Endothelial cell (in vitro differentiated cells): ENCODE data around the gene PIEZO1. TPM values are rescaled to one million over a fixed set of nuclear protein-coding genes. Genes with fewer than 3 reads are reported as not detected.
A peak's percentile ranks its signal among the peaks of the same experiment; 100 is the strongest.

Experiments used
- DNase-seq: peaks from one replicate; pipeline ENCODE4 v3.0.0; 2021; ENCODE audit warnings: low spot score
- H3K27ac Mint-ChIP-seq: one replicate; pipeline ENCODE4 v1.8.0; 2021; ENCODE audit warnings: mixed read lengths, inconsistent platforms; ENCODE audit not compliant: unreplicated experiment
- H3K27me3 Mint-ChIP-seq: one replicate; pipeline ENCODE4 v1.8.0; 2021; ENCODE audit warnings: mild to moderate bottlenecking, moderate library complexity, mixed read lengths, inconsistent platforms; ENCODE audit not compliant: unreplicated experiment
- H3K36me3 Mint-ChIP-seq: one replicate; pipeline ENCODE4 v1.8.0; 2021; ENCODE audit warnings: mild to moderate bottlenecking, low read depth, mixed read lengths, inconsistent platforms; ENCODE audit not compliant: unreplicated experiment
- H3K4me1 Mint-ChIP-seq: one replicate; pipeline ENCODE4 v1.8.0; 2021; ENCODE audit warnings: mild to moderate bottlenecking, mixed read lengths, inconsistent platforms; ENCODE audit not compliant: unreplicated experiment
- H3K4me3 Mint-ChIP-seq: one replicate; pipeline ENCODE4 v1.8.0; 2021; ENCODE audit warnings: mild to moderate bottlenecking, mixed read lengths, inconsistent platforms; ENCODE audit not compliant: unreplicated experiment
- H3K9me3 Mint-ChIP-seq: one replicate; pipeline ENCODE4 v1.8.0; 2021; ENCODE audit warnings: mixed read lengths, inconsistent platforms; ENCODE audit not compliant: unreplicated experiment
- total RNA-seq: library from RNA; stranded (reverse); fragmentation: NEBNext Ultra II Directional; extraction: Animal tissue kit (Norgen Biotek cat#: 25700); gene quantifications from one replicate; pipeline ENCODE4 v1.2.1, GENCODE V29; 2021; ENCODE audit not compliant: unreplicated experiment
- TF ChIP-seq, protein P1 (sequence below): fragments of 200-600 bp; sonication (generic); IDR thresholded peaks from one replicate; pipeline ENCODE4 v1.5.0; 2021; ENCODE audit warnings: antibody characterized with exemption; ENCODE audit not compliant: unreplicated experiment

The PIEZO1 gene
- total RNA-seq, 1 donor from 2014 or later = 428 TPM

DNA sequence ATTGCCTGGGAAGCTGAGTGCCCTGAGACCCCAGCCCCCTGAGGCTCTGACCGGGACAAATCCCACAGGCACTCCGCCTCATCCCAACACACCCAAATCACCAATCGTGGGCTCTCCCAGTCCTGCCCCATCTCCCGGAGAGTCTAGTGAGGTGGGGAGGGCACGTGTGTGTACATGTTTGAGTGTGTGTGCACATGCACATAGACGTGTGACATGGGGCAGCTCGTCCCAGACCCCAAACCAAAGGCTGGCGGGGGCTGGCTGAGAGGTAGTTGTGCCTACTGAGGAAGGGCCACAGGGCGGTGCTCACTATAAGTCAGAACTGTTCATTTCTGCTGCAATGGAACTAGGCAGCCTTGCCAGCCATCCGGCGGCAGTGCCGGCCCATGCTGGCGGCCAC is 107.3 kb downstream of the PIEZO1 start:
- TF ChIP-seq, protein P1, sequence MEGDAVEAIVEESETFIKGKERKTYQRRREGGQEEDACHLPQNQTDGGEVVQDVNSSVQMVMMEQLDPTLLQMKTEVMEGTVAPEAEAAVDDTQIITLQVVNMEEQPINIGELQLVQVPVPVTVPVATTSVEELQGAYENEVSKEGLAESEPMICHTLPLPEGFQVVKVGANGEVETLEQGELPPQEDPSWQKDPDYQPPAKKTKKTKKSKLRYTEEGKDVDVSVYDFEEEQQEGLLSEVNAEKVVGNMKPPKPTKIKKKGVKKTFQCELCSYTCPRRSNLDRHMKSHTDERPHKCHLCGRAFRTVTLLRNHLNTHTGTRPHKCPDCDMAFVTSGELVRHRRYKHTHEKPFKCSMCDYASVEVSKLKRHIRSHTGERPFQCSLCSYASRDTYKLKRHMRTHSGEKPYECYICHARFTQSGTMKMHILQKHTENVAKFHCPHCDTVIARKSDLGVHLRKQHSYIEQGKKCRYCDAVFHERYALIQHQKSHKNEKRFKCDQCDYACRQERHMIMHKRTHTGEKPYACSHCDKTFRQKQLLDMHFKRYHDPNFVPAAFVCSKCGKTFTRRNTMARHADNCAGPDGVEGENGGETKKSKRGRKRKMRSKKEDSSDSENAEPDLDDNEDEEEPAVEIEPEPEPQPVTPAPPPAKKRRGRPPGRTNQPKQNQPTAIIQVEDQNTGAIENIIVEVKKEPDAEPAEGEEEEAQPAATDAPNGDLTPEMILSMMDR = no peak
- peaks cover 4% of the 10 kb centered on the region for H3K36me3 Mint-ChIP-seq
- peaks cover 4% of the 10 kb centered on the region for H3K27me3 Mint-ChIP-seq
- H3K4me1 Mint-ChIP-seq = no peaks in the 10 kb centered on the region
- no peaks in the 10 kb centered on the region for H3K9me3 Mint-ChIP-seq
- DNase-seq = no peak
- H3K27ac Mint-ChIP-seq = no peak overlapping the region
- H3K4me3 Mint-ChIP-seq = no peak overlapping the region

DNA sequence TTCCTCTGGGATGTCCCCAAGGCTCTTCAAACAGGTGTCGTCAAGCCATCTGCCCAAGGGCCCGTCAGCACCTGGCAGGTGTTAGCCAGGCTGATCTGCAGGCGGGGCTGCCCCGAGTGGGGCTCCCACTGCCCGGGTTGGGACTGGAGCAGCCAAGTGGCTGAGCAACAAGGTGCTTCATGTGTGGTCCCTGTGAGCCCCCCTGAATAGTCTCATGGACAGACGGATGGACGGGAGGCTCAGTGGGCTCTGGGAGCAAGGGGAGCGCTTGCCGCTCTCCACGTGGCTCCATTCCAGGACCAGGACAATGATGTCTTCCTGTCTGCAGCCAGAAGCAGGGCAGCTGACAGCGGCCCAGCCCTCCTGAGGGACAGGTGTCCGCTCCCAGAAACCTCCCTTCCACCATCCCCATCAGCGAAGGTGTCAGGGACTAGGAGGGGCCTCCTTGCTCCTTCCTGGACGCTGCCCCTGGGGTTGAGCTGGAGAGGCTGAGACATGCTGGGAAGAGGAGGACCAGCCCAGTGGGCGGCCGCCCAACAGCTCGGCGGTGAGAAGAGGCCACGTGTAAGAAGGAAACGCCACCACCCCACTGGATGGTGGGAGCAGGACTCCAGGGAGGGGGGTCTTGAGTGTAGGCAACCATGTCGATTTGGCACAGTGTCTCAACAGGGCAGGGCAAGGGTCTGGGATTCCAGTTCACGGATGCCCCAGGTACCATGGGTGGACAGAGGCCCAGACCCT is 108.3 kb downstream of the PIEZO1 start:
- DNase-seq = no peak
- TF ChIP-seq, protein P1 = no peak
- H3K4me1 Mint-ChIP-seq = no peaks in the 10 kb centered on the region
- H3K36me3 Mint-ChIP-seq = peaks cover 4% of the 10 kb centered on the region
- no peak overlapping the region for H3K27ac Mint-ChIP-seq
- no peak overlapping the region for H3K4me3 Mint-ChIP-seq
- H3K27me3 Mint-ChIP-seq = peaks cover 4% of the 10 kb centered on the region
- H3K9me3 Mint-ChIP-seq = no peaks in the 10 kb centered on the region

DNA sequence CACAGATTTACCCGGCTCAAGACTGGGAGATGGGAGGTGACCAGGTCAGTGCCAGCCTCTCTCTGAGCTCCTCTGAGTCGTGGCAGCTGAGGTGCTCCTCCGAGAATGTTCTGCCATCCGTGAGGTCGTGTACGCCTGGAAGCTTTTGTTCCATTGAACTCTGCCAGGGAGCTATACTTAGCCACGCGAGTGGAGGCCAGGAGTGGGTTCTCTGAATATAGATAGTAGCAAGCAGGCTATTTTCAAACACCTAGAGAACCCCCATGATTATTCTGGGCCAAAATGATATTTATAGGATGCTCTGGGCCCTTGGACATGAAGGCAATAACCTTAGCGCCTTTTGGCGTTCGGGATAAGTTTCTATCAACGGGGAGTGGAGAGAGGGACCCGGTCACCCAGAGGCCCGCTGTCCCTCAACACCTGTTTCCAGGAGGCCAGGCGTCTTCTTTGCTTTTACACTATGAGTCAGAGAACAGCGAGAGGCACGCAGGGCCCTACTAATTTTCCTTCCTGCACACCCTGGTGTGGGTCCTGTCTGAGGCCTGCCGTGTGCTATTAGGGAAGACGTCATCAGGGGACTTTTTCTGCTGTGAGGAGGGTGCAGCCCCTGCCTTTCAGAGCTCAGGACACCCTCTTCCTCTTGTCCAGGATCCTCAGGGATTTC is 111.2 kb downstream of the PIEZO1 start:
- peaks cover 4% of the 10 kb centered on the region for H3K27me3 Mint-ChIP-seq
- DNase-seq = no peak
- H3K9me3 Mint-ChIP-seq = no peaks in the 10 kb centered on the region
- no peak overlapping the region for H3K4me3 Mint-ChIP-seq
- TF ChIP-seq, protein P1 = no peak
- peaks cover 5% of the 10 kb centered on the region for H3K36me3 Mint-ChIP-seq
- no peaks in the 10 kb centered on the region for H3K4me1 Mint-ChIP-seq
- no peak overlapping the region for H3K27ac Mint-ChIP-seq

DNA sequence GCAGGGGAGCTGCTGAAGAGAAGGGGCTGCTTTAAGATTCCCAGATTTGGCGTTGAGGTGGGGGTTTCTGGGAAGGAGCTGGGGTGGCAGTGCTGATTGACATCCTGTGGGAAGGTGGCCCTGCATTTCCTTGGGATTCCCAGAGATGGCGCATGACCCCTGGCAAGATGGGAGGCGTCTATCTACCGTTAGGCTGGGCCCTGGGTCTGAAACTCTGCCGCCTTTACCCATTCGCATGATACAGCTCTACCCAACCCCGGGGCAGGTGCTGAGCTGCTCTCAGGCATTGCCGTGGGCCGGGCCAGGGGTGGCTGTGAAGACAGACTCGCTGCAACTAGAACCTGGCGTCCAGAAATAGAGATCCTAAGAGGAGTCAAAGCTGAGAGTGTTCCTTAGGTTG is 112.2 kb downstream of the PIEZO1 start:
- Mint-ChIP-seq H3K36me3 (peaks cover 9% of the 10 kb centered on the region), H3K9me3 (no peaks in the 10 kb centered on the region), H3K27ac (peak overlapping the region; percentile 36), H3K27me3 (peaks cover 9% of the 10 kb centered on the region), H3K4me3 (no peak overlapping the region), H3K4me1 (peaks cover 3% of the 10 kb centered on the region)
- peak; percentile 59 for DNase-seq
- TF ChIP-seq, protein P1 = peak; percentile 30

DNA sequence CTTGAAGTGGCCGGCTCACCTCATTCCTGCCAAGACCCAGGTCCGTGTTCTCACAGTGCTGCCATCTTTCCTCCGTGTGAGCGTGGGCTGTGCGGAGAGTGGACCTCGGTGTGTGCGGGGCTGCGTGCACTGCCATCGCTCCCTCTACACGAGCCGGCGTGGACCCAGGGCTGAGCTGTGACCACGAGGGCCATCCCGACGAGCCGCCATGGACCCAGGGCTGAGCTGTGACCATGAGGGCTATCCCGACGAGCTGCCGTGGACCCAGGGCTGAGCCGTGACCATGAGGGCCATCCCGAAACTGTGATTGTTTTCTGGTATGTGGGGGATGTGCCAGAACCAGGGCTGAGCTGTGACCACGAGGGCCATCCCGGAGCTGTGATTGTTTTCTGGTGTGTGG is 113.2 kb downstream of the PIEZO1 start:
- DNase-seq = no peak
- H3K4me3 Mint-ChIP-seq = no peak overlapping the region
- H3K36me3 Mint-ChIP-seq = peaks cover 12% of the 10 kb centered on the region
- peaks cover 7% of the 10 kb centered on the region for H3K4me1 Mint-ChIP-seq
- H3K27me3 Mint-ChIP-seq = peaks cover 9% of the 10 kb centered on the region
- TF ChIP-seq, protein P1 = no peak
- H3K9me3 Mint-ChIP-seq = no peaks in the 10 kb centered on the region
- H3K27ac Mint-ChIP-seq = no peak overlapping the region
